HAP-1 (cell line): ENCODE data around the gene MXRA8.

Experiments
- DNase-seq, 2 experiments: peaks; one replicate each; pipeline ENCODE4 v3.0.0-alpha.2; 2016 to 2020; ENCODE audit warnings: low spot score in 2 of 2
- H3K27me3 ChIP-seq: fragments of 250-450 bp; sonication (Bioruptor Pico); 2 replicates; pipeline ENCODE4 v1.5.1; 2020; ENCODE audit warnings: low read depth, mild to moderate bottlenecking, moderate library complexity
- H3K36me3 ChIP-seq: fragments of 250-450 bp; sonication (Bioruptor Pico); replicated peaks from 2 replicates; pipeline ENCODE4 v1.5.1; 2020; ENCODE audit warnings: mild to moderate bottlenecking
- H3K4me1 ChIP-seq: fragments of 250-450 bp; sonication (Bioruptor Pico); 2 replicates; pipeline ENCODE4 v1.5.1; 2020; ENCODE audit warnings: mild to moderate bottlenecking
- H3K4me3 ChIP-seq: fragments of 250-450 bp; sonication (Bioruptor Pico); 2 replicates; pipeline ENCODE4 v1.5.1; 2020; ENCODE audit warnings: mild to moderate bottlenecking, moderate library complexity
- H3K9me3 ChIP-seq: fragments of 250-450 bp; sonication (Bioruptor Pico); 2 replicates; pipeline ENCODE4 v1.5.1; 2020; ENCODE audit warnings: mild to moderate bottlenecking, moderate library complexity
- in situ Hi-C: fragments of 300-500 bp; cut with MboI; formaldehyde crosslinking; loops from 3 replicates; pipeline ENCODE4 v1.14.3; 2020; ENCODE audit warnings: low sequenced_read_pairs, inconsistent platforms, mixed read lengths

Gene MXRA8

GRCh38 chr1:1307261-1307922 is 51.0 kb downstream of the MXRA8 start:
- peak in 1 of 2 experiments; percentile 68 for DNase-seq
- Histone ChIP-seq H3K27me3 (no peaks in the 10 kb centered on the region), H3K4me1 (peaks cover 34% of the 10 kb centered on the region), H3K4me3 (peak overlapping the region; percentile 69), H3K36me3 (peaks cover 23% of the 10 kb centered on the region), H3K9me3 (no peaks in the 10 kb centered on the region)
- in situ Hi-C loops = loop anchor here (10.0 kb wide), 2 partner anchors 63 to 193 kb away; partner anchors contain the start of genes C1QTNF12 and C1orf159

GRCh38 chr1:1306661-1307260 is 51.6 kb downstream of the MXRA8 start:
- no peak for DNase-seq
- Histone ChIP-seq H3K4me1 (peaks cover 34% of the 10 kb centered on the region), H3K27me3 (no peaks in the 10 kb centered on the region), H3K36me3 (peaks cover 21% of the 10 kb centered on the region), H3K4me3 (peak overlapping the region; percentile 69), H3K9me3 (no peaks in the 10 kb centered on the region)
- in situ Hi-C loops = loop anchor here (10.0 kb wide), 2 partner anchors 62 to 192 kb away; partner anchors contain the start of genes C1QTNF12 and C1orf159

- Histone ChIP-seq H3K27me3 (no peaks in the 10 kb centered on the region), H3K4me3 (peak overlapping the region; percentile 69), H3K36me3 (peaks cover 15% of the 10 kb centered on the region), H3K9me3 (no peaks in the 10 kb centered on the region), H3K4me1 (peaks cover 34% of the 10 kb centered on the region)
- in situ Hi-C loops = loop anchor here (10.0 kb wide), 2 partner anchors 61 to 191 kb away; partner anchors contain the start of genes C1QTNF12 and C1orf159
- peak; percentile 15 to 61 for DNase-seq
These were observed 52.2 kb downstream of the MXRA8 start for GRCh38 chr1:1306070-1306660.

GRCh38 chr1:1305300-1306069 is 52.9 kb downstream of the MXRA8 start:
- H3K4me3 ChIP-seq = peak overlapping the region; percentile 69
- H3K9me3 ChIP-seq = no peaks in the 10 kb centered on the region
- H3K27me3 ChIP-seq = no peaks in the 10 kb centered on the region
- DNase-seq = peak in 1 of 2 experiments; percentile 73
- in situ Hi-C loops = loop anchor here (10.0 kb wide), 2 partner anchors 61 to 191 kb away; partner anchors contain the start of genes C1QTNF12 and C1orf159
- H3K36me3 ChIP-seq = peaks cover 8% of the 10 kb centered on the region
- H3K4me1 ChIP-seq = peaks cover 34% of the 10 kb centered on the region

GRCh38 chr1:1304331-1305299 is 53.7 kb downstream of the MXRA8 start:
- peak overlapping the region; percentile 69; the same call in 1 of the 2 replicates for H3K4me3 ChIP-seq
- no peaks in the 10 kb centered on the region; the same call in 1 of the 2 replicates for H3K36me3 ChIP-seq
- H3K4me1 ChIP-seq = peaks cover 28% of the 10 kb centered on the region
- in situ Hi-C loops = loop anchor here (10.0 kb wide), 2 partner anchors 60 to 190 kb away; partner anchors contain the start of genes C1QTNF12 and C1orf159
- H3K27me3 ChIP-seq = no peaks in the 10 kb centered on the region
- DNase-seq = peak; percentile 52 to 82
- no peaks in the 10 kb centered on the region for H3K9me3 ChIP-seq

GRCh38 chr1:1303736-1304135 is 54.6 kb downstream of the MXRA8 start:
- Histone ChIP-seq H3K4me3 (no peak overlapping the region), H3K4me1 (peaks cover 27% of the 10 kb centered on the region), H3K36me3 (no peaks in the 10 kb centered on the region), H3K27me3 (no peaks in the 10 kb centered on the region), H3K9me3 (no peaks in the 10 kb centered on the region)
- in situ Hi-C loops = loop anchor here (10.0 kb wide), 2 partner anchors 59 to 189 kb away; partner anchors contain the start of genes C1QTNF12 and C1orf159
- no peak for DNase-seq

- DNase-seq = no peak
- in situ Hi-C loops = loop anchor here (10.0 kb wide), 2 partner anchors 58 to 188 kb away; partner anchors contain the start of genes C1QTNF12 and C1orf159
- no peaks in the 10 kb centered on the region for H3K9me3 ChIP-seq
- no peaks in the 10 kb centered on the region for H3K36me3 ChIP-seq
- H3K4me3 ChIP-seq = no peak overlapping the region
- H3K27me3 ChIP-seq = no peaks in the 10 kb centered on the region
- peaks cover 27% of the 10 kb centered on the region for H3K4me1 ChIP-seq
These were observed 55.3 kb downstream of the MXRA8 start for GRCh38 chr1:1302951-1303509.
